Vagina (tissue), 2 donors: Measurements from ENCODE around the gene EEF1B2. TPM values are rescaled to one million over a fixed set of nuclear protein-coding genes. Genes with fewer than 3 reads are reported as not detected.
"Not testable (repeated sequence)": the region's sequence is repeated elsewhere in the genome, so short reads cannot be mapped to it uniquely, and the experiment has no call there.

ENCODE experiments used
- DNase-seq, 2 donors: peaks; one replicate each; pipeline ENCODE4 v3.0.0-alpha.2; 2017; ENCODE audit errors: extremely low spot score in 2 of 2
- H3K27ac ChIP-seq: fragments of 200-600 bp; sonication (generic); one replicate; pipeline ENCODE4 v1.5.1; 2019
- H3K27me3 ChIP-seq: fragments of 200-600 bp; sonication (generic); one replicate; pipeline ENCODE4 v1.5.1; 2019
- H3K36me3 ChIP-seq, 2 donors: fragments of 200-600 bp; sonication (generic); one replicate each; pipeline ENCODE4 v1.5.1; 2017 to 2019
- H3K4me1 ChIP-seq: fragments of 200-600 bp; sonication (generic); one replicate; pipeline ENCODE4 v1.5.1; 2019
- H3K4me3 ChIP-seq, 2 donors: fragments of 200-600 bp; sonication (generic); 1 replicate in 1 of 2; 2 replicates in 1 of 2; pipeline ENCODE4 v1.5.1; 2016 to 2019
- H3K9me3 ChIP-seq: fragments of 200-600 bp; sonication (generic); one replicate; pipeline ENCODE4 v1.5.1; 2019
- POLR2A ChIP-seq, 2 donors: fragments of 450-650 bp; IDR thresholded peaks; one replicate each; pipeline ENCODE4 v1.6.1; 2017; ENCODE audit warnings: antibody characterized with exemption in 2 of 2, mild to moderate bottlenecking in 2 of 2, moderate library complexity in 2 of 2
- POLR2AphosphoS5 ChIP-seq, 2 donors: sonication (generic); formaldehyde crosslinking; IDR thresholded peaks; one replicate each; pipeline ENCODE4 v1.9.0; 2017; ENCODE audit warnings: antibody characterized with exemption in 2 of 2, mild to moderate bottlenecking in 2 of 2, low read depth in 1 of 2; ENCODE audit not compliant: insufficient read depth in 1 of 2
- intact Hi-C: fragments of 100-400 bp; cut with DNase I; formaldehyde crosslinking; loops from one replicate; pipeline ENCODE4 v1.15.1; 2023
- total RNA-seq: library from RNA; depleted of rRNA; stranded (reverse); fragments of >200 nt; gene quantifications from one replicate; pipeline ENCODE4 v1.2.3, GENCODE V29; 2016
- TF ChIP-seq, protein P1 (sequence below), 3 experiments: fragments of 450-650 bp in 2 of 3; fragments of 200-600 bp in 1 of 3; sonication (generic) in 1 of 3; IDR thresholded peaks; one replicate each; pipeline ENCODE4 v1.5.1; 2017 to 2019; ENCODE audit warnings: antibody characterized with exemption in 3 of 3, mild to moderate bottlenecking in 2 of 3, moderate library complexity in 2 of 3

EEF1B2 gene
- total RNA-seq, 1 donor from 2014 or later, result 353 TPM

- Histone ChIP-seq H3K27ac (peak overlapping the region; percentile 94), H3K36me3 (peaks cover 0 to 28% of the 10 kb centered on the region in 2 donors), H3K4me1 (peaks cover 38% of the 10 kb centered on the region), H3K4me3 (peak overlapping the region; percentile 86 to 88), H3K27me3 (no peaks in the 10 kb centered on the region), H3K9me3 (no peaks in the 10 kb centered on the region)
- TF ChIP-seq POLR2A (IDR thresholded peaks at IDR 0.05) (no peak), POLR2AphosphoS5 (IDR thresholded peaks at IDR 0.05; ENCODE audit: insufficient read depth in 1 of 2, low read depth in 1 of 2) (no peak)
- TF ChIP-seq, protein P1, sequence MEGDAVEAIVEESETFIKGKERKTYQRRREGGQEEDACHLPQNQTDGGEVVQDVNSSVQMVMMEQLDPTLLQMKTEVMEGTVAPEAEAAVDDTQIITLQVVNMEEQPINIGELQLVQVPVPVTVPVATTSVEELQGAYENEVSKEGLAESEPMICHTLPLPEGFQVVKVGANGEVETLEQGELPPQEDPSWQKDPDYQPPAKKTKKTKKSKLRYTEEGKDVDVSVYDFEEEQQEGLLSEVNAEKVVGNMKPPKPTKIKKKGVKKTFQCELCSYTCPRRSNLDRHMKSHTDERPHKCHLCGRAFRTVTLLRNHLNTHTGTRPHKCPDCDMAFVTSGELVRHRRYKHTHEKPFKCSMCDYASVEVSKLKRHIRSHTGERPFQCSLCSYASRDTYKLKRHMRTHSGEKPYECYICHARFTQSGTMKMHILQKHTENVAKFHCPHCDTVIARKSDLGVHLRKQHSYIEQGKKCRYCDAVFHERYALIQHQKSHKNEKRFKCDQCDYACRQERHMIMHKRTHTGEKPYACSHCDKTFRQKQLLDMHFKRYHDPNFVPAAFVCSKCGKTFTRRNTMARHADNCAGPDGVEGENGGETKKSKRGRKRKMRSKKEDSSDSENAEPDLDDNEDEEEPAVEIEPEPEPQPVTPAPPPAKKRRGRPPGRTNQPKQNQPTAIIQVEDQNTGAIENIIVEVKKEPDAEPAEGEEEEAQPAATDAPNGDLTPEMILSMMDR (IDR thresholded peaks at IDR 0.05), result no peak
- DNase-seq, result no peak
- intact Hi-C loops, result loop anchor here (5.0 kb wide), 1 partner anchor 76 kb away; no protein-coding TSS in a partner anchor
These were observed 941 bp upstream of the EEF1B2 start for GRCh38 chr2:206158563-206159345.

DNA sequence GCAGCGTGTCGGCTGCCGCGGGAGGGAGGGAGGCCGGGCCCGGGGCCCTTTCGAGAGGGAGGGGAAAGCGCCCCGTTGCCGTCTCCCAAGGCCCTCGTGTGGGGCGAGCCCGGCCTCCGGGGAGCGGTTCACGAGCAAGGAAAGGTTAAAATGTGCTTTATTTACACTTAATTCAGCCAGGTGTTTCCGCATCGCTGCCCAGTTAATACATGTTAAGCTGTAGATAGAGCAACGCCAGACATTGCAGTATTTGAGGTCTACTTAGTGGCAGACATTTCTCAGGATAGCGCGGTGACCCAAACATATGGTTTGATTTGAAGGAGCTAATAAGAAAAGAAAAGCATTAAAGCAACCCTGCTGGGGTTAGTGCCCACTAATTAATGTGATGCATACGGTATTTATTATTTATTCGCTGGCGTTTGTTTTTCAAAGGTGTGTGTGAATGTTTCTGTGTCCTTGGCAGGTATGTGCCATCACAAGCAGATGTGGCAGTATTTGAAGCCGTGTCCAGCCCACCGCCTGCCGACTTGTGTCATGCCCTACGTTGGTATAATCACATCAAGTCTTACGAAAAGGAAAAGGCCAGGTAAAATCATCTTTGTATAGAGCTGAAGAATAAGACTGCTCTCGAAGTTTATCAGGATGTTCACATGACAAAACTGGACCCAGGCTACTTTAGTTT is 571 bp downstream of the EEF1B2 start:
- Histone ChIP-seq H3K27me3 (no peaks in the 10 kb centered on the region), H3K9me3 (no peaks in the 10 kb centered on the region), H3K4me1 (peaks cover 38% of the 10 kb centered on the region), H3K4me3 (peak overlapping the region; percentile 86 to 88), H3K36me3 (peaks cover 0 to 28% of the 10 kb centered on the region in 2 donors), H3K27ac (peak overlapping the region; percentile 94)
- intact Hi-C loops, result no loop called here
- TF ChIP-seq, protein P1 (IDR thresholded peaks at IDR 0.05), result no peak
- no peak for TF ChIP-seq POLR2A (IDR thresholded peaks at IDR 0.05)
- no peak for TF ChIP-seq POLR2AphosphoS5 (IDR thresholded peaks at IDR 0.05; ENCODE audit: insufficient read depth in 1 of 2, low read depth in 1 of 2)
- DNase-seq, result no peak

GRCh38 chr2:206160807-206161179 is 1.1 kb downstream of the EEF1B2 start:
- no peak for DNase-seq
- intact Hi-C loops, result no loop called here
- Histone ChIP-seq H3K36me3 (peaks cover 0 to 28% of the 10 kb centered on the region in 2 donors), H3K4me3 (peak overlapping the region; percentile 86 to 88), H3K9me3 (no peaks in the 10 kb centered on the region), H3K27ac (no peak overlapping the region), H3K4me1 (peaks cover 37% of the 10 kb centered on the region), H3K27me3 (no peaks in the 10 kb centered on the region)
- TF ChIP-seq, protein P1 (IDR thresholded peaks at IDR 0.05), result no peak
- no peak for TF ChIP-seq POLR2AphosphoS5 (IDR thresholded peaks at IDR 0.05; ENCODE audit: insufficient read depth in 1 of 2, low read depth in 1 of 2)
- TF ChIP-seq POLR2A (IDR thresholded peaks at IDR 0.05), result no peak

DNA sequence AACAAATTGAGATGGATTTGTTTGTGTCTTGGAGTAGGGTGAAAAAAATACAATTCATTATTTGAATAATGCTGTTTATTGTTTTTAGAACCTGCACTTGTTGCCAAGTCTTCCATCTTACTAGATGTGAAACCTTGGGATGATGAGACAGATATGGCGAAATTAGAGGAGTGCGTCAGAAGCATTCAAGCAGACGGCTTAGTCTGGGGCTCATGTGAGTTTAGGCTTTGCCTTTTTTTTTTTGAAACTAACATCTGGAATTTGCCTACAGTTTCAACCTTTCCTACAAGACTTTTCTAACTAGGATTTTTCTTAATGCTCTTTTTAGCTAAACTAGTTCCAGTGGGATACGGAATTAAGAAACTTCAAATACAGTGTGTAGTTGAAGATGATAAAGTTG is 2.7 kb downstream of the EEF1B2 start:
- H3K4me3 ChIP-seq, DNase-seq, H3K27me3 ChIP-seq, intact Hi-C loops, H3K27ac ChIP-seq, H3K9me3 ChIP-seq: not testable (repeated sequence)
- Histone ChIP-seq H3K4me1 (peaks cover 21% of the 10 kb centered on the region), H3K36me3 (peaks cover 0 to 28% of the 10 kb centered on the region in 2 donors)

- DNase-seq, result no peak
- H3K27me3 ChIP-seq, result no peaks in the 10 kb centered on the region
- intact Hi-C loops, result no loop called here
- no peak overlapping the region for H3K4me3 ChIP-seq
- no peak overlapping the region for H3K27ac ChIP-seq
- H3K36me3 ChIP-seq, result peaks cover 0 to 28% of the 10 kb centered on the region in 2 donors
- TF ChIP-seq POLR2AphosphoS5 (IDR thresholded peaks at IDR 0.05; ENCODE audit: insufficient read depth in 1 of 2, low read depth in 1 of 2) (no peak), POLR2A (IDR thresholded peaks at IDR 0.05) (no peak)
- TF ChIP-seq, protein P1 (IDR thresholded peaks at IDR 0.05), result no peak
- peaks cover 11% of the 10 kb centered on the region for H3K4me1 ChIP-seq
- no peaks in the 10 kb centered on the region for H3K9me3 ChIP-seq
These were observed 3.7 kb downstream of the EEF1B2 start for GRCh38 chr2:206163251-206163880.
